Lung (tissue), 12 donors: ENCODE measurements around the gene TNIK. TPM values are rescaled to one million over a fixed set of nuclear protein-coding genes. Genes with fewer than 3 reads are reported as not detected.

Source experiments
- ATAC-seq: fragments of 200-7000 bp; cut with Tn5 transposase; one replicate; pipeline ENCODE4 v1.9.1; 2020; ENCODE audit warnings: moderate number of reproducible peaks; ENCODE audit not compliant: insufficient read depth, low FRiP score
- DNase-seq, 3 donors: peaks; one replicate each; pipeline ENCODE4 v3.0.0-alpha.2; 2013 to 2017
- H3K27ac ChIP-seq, 2 donors: one replicate each; pipeline ENCODE4 v1.5.1; 2013; ENCODE audit warnings: mild to moderate bottlenecking in 2 of 2, moderate library complexity in 2 of 2, control low read depth in 1 of 2, inconsistent platforms in 1 of 2, low read depth in 1 of 2, low read length in 1 of 2
- H3K27me3 ChIP-seq, 3 donors: one replicate each; pipeline ENCODE4 v1.5.1; 2013; ENCODE audit warnings: low read length in 2 of 3; ENCODE audit not compliant: control insufficient read depth in 3 of 3, insufficient read depth in 3 of 3
- H3K36me3 ChIP-seq, 4 donors: one replicate each; pipeline ENCODE4 v1.5.1; 2013; ENCODE audit warnings: low read length in 4 of 4, mild to moderate bottlenecking in 1 of 4, moderate library complexity in 1 of 4; ENCODE audit not compliant: control insufficient read depth in 4 of 4, insufficient read depth in 4 of 4
- H3K4me1 ChIP-seq, 5 donors: one replicate each; pipeline ENCODE4 v1.5.1; 2013; ENCODE audit warnings: low read length in 5 of 5, mild to moderate bottlenecking in 2 of 5, moderate library complexity in 1 of 5; ENCODE audit not compliant: control insufficient read depth in 5 of 5, insufficient read depth in 5 of 5
- H3K4me3 ChIP-seq: one replicate; pipeline ENCODE4 v1.5.1; 2013; ENCODE audit warnings: mild to moderate bottlenecking, control low read depth, moderate library complexity
- H3K9ac ChIP-seq, 2 donors: one replicate each; pipeline ENCODE4 v1.5.1; 2013; ENCODE audit warnings: low read length in 2 of 2, control low read depth in 1 of 2; ENCODE audit not compliant: insufficient read depth in 1 of 2
- H3K9me3 ChIP-seq, 4 donors: one replicate each; pipeline ENCODE4 v1.5.1; 2013; ENCODE audit warnings: low read length in 3 of 4, mild to moderate bottlenecking in 1 of 4, moderate library complexity in 1 of 4; ENCODE audit not compliant: control insufficient read depth in 4 of 4, insufficient read depth in 3 of 4
- CTCF ChIP-seq: IDR thresholded peaks from 2 replicates; pipeline ENCODE4 v1.5.1; 2012; ENCODE audit warnings: mild to moderate bottlenecking; ENCODE audit errors: control extremely low read depth, extremely low read depth
- WGBS, 2 donors: extraction: QIAGEN DNeasy Blood & Tissue Kit; methylation state at CpG; one replicate each; pipeline ENCODE4 v1.1.7; 2013; 5-methylcytosine and 5-hydroxymethylcytosine counted together
- polyA plus RNA-seq, 2 donors: library from polyadenylated mRNA; stranded (reverse); fragments of 200-250 nt; gene quantifications; one replicate each; pipeline ENCODE4 v1.2.1, GENCODE V29; 2013
- total RNA-seq, 2 donors: library from RNA; depleted of rRNA in 1 of 2; stranded (reverse); fragments of >200 nt in 1 of 2; gene quantifications; one replicate each; pipeline ENCODE4 v1.2.1, GENCODE V29; 2014 to 2021
- donor health status: control.
- donor health status: control.
- donor health status: Bipolar disorder and iron deficiency.
- donor health status: healthy.
- donor health status: DM: yes; HTN: yes; CAD: no.

TNIK gene
- total and polyA plus RNA-seq, 4 donors: 9.4 to 36.3 (median 14.3) TPM

GRCh38 chr3:171301998-171302397 is 158.2 kb downstream of the TNIK start:
- H3K9ac ChIP-seq: no peak overlapping the region
- 94 to 96% methylated on average over 1 of the region's 1 CpG for WGBS, 2 donors

DNA sequence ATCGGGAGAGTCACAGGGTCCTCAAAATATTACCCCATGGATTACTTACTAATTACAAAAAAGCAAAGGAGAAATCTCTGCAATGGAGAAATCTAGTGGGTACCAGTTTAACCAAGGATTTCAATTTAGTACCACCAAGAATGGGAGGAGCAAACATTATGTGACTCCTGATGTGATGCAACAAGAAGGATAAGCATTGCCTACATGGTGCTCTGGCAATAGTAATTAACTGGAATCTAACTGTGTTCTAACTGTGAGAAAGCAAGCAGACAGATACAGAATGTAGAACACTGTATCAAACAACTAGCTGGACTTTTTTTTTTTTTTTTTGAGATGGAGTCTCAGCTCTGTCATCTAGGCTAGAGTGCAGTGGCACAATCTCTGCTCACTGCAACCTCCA is 159.2 kb downstream of the TNIK start:
- no peak for TF ChIP-seq CTCF
- DNase-seq (no peak), ATAC-seq (no peak)
- Histone ChIP-seq H3K36me3 (no peaks in the 10 kb centered on the region), H3K9me3 (no peaks in the 10 kb centered on the region), H3K27me3 (no peaks in the 10 kb centered on the region), H3K9ac (no peak overlapping the region), H3K27ac (no peak overlapping the region), H3K4me3 (no peak overlapping the region), H3K4me1 (peaks cover 0 to 14% (median 9%) of the 10 kb centered on the region in 5 donors)
- WGBS, 2 donors: 97 to 100% methylated on average over 1 of the region's 1 CpG

More at GRCh38 chr3:171301998-171302397, 158.2 kb downstream of the TNIK start:
- H3K36me3 ChIP-seq: no peaks in the 10 kb centered on the region
- no peak overlapping the region for H3K4me3 ChIP-seq
- H3K9me3 ChIP-seq: no peaks in the 10 kb centered on the region
- H3K27me3 ChIP-seq: no peaks in the 10 kb centered on the region
- H3K4me1 ChIP-seq: peaks cover 0 to 16% (median 8%) of the 10 kb centered on the region in 5 donors
- DNase-seq (no peak), ATAC-seq (no peak)
- no peak overlapping the region for H3K27ac ChIP-seq
- TF ChIP-seq CTCF: no peak

DNA sequence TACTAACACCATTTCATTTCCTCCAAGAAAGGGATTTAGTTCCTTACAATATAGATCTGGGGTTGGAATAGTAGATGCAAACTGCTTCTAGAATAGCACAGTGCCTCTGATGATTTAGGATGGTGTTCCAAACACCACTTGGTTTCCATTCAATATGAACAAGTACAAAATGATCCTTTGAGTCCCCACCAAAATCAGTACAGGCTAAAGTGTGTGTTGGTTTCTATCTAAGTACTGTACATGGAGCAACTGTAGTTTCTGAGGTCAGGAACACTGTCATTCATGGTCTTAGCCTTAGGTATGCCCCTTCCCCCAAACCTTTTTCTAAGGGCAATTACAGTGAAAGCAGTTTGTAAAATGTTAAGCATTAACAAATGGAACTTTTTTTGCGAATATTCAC is 162.3 kb downstream of the TNIK start:
- Histone ChIP-seq H3K9ac (no peak overlapping the region), H3K9me3 (no peaks in the 10 kb centered on the region), H3K27ac (no peak overlapping the region), H3K27me3 (no peaks in the 10 kb centered on the region), H3K4me3 (no peak overlapping the region), H3K36me3 (no peaks in the 10 kb centered on the region), H3K4me1 (peaks cover 3 to 23% (median 15%) of the 10 kb centered on the region in 5 donors)
- ATAC-seq: no peak
- TF ChIP-seq CTCF: no peak
- no peak for DNase-seq
- 37 to 100% methylated on average over 1 of the region's 1 CpG for WGBS, 2 donors

DNA sequence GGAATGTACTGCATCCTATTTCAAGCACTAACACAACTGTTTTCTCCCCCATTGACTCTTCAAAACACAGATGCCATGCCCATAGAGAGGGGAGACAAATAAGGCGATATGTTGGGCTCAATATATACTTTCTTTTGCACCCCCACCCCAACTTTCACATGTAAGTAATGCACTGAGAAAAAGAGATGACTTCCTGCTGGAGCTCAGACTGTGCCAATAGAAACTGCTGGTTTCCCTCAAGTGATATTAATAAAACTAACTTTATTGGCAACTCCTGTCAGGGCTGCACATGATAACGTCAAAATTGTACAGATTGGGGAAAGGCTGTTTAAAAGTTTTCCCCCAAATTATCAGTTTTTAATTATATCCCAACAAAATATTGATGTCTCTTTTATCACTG is 163.0 kb downstream of the TNIK start:
- WGBS, 2 donors: 77 to 86% methylated on average over 2 of the region's 2 CpGs
- peak; percentile 14 to 75 (median 72) for DNase-seq
- Histone ChIP-seq H3K9ac (no peak overlapping the region), H3K36me3 (no peaks in the 10 kb centered on the region), H3K4me3 (no peak overlapping the region), H3K9me3 (no peaks in the 10 kb centered on the region), H3K27ac (peak overlapping the region in 1 of 2 donors; percentile 61), H3K27me3 (no peaks in the 10 kb centered on the region), H3K4me1 (peaks cover 3 to 23% (median 15%) of the 10 kb centered on the region in 5 donors)
- no peak for ATAC-seq
- TF ChIP-seq CTCF: no peak
